ENCODE results near the gene ASB18.

- no peak for TF ChIP-seq GATA3 (IDR thresholded peaks at IDR 0.05; ENCODE audit: low read depth, low read length)
- no peak for TF ChIP-seq GATA2 (IDR thresholded peaks at IDR 0.05; ENCODE audit: low read depth, low read length)
These were observed 22.8 kb upstream of the ASB18 start for GRCh38 chr2:236286873-236287545.

Data from SH-SY5Y (cell line).